Activated effector memory CD4-positive, alpha-beta T cell treated with Interleukin-2 at 50 U/mL for 16 hours (primary cell): Measurements from ENCODE around the gene GNRHR.
"Not testable (repeated sequence)": the region's sequence is repeated elsewhere in the genome, so short reads cannot be mapped to it uniquely, and the experiment has no call there.

Experiments
- DNase-seq: peaks from one replicate; pipeline ENCODE4 v3.0.0-alpha.2; 2020

Gene GNRHR, protein sequence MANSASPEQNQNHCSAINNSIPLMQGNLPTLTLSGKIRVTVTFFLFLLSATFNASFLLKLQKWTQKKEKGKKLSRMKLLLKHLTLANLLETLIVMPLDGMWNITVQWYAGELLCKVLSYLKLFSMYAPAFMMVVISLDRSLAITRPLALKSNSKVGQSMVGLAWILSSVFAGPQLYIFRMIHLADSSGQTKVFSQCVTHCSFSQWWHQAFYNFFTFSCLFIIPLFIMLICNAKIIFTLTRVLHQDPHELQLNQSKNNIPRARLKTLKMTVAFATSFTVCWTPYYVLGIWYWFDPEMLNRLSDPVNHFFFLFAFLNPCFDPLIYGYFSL

DNA sequence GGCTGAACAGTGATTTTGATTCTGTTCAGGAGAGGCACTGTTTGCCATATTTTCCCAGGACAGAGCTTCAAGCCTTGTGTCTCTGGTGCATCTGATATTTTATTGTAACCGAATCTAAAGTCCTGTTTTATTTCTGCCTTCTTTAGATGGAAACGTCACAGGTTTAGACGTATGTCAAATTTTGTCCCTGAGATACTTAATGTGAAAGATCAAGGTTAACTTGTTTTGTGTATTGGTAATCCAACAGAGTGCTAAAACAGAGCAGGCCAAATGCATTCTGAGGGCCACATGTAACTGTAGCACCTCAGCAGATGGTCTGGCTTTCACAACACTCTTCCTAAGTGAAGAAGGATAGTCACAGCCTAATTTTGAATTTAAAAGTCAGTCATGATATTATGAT lies at the start of gene GNRHR:
Gene GNRHR, minus strand, starts transcription at position 101 of the 400 bp plus-strand sequence. Its CDS starts 53 bp downstream, at position 48.
- no peak for DNase-seq

DNA sequence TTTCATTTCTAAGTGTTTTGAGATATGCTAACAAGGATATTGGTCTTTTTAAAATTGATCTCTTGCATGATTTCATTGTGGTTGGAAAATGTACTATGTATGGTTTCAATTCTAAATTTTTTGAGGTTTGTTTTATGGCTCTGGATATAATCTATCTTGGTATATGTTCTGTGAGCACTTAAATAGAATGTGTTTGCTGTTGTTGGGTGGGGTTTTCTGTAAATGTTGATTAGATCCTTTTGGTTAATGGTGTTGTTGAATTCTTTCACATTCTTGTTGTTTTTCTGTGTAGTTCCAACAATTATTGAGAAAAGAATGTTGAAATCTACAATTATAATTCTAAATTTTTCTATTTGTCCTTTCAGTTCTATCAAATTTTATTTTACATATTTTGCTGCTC lies 42.6 kb upstream of the GNRHR start:
- no peak for DNase-seq

DNA sequence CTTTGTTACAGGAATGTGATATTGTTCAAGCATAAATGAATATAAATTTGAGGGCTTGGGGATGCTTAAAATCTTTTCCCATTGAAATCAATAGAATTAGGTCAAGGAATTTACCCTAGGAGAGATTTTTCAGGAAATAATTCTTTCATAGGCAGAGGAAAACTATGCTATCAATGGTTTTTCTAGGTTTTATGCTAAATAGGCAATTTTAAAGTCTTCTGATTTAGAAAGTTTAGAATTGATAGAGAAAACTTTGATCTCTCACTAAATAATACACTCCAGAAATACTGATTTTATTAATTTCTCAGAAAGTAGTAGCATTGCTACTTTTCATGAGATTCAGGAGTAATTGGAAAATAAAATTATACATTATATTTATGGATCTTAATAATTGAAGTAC lies 36.5 kb upstream of the GNRHR start:
- DNase-seq, result no peak

DNA sequence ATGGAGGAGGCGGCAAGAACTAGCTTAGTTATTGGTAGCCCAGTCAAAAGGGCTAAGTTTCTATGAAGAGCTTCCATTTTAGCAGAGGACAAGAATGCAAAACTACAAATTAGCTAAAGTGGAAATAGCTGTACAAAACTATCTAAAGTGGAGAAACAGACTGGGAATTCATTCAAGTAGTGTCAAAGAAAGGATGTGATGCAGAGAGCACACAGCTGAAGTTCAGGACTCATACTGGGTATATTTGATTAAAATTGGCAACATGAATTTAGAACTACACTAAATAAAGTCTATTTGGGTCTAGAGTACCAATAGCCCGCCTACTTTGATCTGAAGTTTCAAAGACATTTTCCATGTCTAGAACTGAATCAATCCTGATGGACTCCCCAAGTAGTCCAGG lies 33.1 kb upstream of the GNRHR start:
- no peak for DNase-seq

DNA sequence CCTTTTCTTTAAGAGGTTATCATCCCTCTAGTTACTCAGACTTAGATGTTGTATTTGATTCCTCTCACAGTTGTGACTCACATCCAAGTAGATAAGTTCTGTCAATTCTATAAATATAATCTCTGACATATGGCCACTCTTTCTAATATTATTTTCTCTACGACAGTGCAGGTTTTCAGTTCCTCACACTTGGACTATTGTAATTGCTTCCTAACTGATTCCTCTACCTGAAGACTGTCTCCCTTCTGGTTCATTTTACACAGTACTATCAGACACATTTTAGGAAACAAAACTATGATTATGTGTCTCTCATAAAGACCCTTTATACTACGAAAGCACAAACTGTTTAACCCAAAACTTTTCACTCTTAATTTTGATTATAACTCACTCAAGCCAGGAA lies 31.3 kb upstream of the GNRHR start:
- DNase-seq, result no peak

DNA sequence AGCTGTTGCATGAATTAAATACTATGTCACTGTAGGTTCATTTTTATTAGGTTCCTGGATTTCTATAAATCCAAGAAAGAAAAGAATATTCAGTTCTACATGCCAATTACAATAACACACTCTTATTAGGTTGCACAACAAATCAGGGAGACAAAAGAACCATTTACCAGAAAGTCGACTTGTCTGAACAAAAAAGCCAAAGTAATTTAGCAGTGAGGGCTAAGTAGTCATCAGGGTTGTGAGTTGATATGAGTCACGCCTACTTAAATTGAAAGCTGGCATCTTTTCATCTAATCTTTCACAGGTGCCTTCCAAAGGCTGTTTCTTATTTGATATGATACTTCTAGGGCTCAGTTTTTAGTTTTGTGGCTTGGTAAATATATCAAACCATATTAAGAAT lies 25.4 kb upstream of the GNRHR start:
- DNase-seq, result no peak

DNA sequence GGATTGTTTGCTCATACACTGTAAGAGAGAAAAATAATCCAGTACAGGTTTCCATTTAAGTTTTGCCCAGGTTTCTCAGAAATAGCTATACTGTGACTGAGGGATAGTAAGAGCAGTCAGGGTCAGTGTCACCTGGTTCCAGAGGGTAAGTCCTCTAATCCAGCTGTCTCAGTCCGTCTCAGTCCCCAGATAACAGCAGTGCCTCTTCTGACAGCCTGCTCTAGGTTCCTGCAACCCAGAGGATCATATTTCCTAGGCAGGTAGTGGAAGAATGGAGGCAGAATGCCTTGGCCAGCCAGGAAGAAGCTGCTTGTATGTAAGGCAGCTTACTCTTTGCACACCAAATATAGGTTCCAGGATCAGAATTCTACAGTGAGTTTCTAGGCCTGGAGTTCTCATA lies 22.6 kb upstream of the GNRHR start:
- no peak for DNase-seq

DNA sequence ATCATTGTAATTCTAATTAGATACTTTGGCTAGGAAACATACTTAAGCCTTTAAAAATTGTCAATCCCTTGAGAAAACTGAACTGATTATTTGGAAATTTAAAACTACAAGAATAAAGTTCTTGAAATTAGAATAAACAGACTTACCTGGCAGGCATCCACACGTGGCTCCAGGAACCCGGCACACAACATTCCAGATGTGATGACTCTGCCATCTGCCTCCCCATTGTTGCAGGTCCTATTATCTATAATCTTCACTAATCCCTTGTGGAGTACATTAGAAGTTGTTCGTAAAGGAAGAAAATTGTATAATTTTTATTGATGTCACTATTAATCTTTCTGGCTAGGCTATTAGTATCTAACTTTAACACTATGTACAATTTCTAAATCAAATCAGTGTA lies 16.2 kb upstream of the GNRHR start:
- DNase-seq, result no peak

DNA sequence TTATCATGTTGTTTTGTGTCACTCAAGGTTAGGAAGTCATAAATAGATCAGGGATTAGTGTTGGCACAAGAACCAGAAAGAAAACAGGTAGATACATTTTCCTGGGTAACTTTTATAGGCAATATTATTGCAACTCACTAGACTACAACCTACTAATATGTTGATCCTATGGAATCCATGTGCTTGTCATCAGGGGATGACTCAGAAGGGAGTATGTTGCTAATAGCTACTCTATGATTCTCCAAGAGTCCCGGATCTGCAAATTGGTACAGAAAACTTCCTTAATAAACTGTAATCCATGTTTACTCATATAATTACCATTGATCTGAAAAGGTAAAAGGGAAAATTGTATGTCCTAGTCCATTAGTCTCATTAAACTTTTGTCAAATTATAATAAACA lies 11.7 kb upstream of the GNRHR start:
- DNase-seq, result no peak

DNA sequence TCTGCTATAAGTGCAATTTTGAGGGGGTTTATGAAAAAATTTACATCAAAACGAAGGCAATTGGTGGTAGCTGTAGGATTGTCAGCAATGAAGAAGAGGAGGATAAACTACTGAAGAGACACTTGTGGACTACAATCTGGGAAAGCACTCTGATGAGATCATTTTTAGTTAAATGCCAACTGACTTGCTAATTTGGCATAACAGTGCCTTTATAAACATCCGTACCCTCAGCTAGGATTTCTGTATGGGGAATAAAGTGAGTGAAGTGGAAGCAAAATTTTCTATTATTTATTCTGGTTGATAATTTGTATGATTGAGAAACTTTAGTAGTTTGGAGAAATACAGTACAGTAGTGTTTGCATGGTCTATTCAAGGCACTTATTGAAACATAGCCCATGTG lies 11.2 kb upstream of the GNRHR start:
- no peak for DNase-seq

DNA sequence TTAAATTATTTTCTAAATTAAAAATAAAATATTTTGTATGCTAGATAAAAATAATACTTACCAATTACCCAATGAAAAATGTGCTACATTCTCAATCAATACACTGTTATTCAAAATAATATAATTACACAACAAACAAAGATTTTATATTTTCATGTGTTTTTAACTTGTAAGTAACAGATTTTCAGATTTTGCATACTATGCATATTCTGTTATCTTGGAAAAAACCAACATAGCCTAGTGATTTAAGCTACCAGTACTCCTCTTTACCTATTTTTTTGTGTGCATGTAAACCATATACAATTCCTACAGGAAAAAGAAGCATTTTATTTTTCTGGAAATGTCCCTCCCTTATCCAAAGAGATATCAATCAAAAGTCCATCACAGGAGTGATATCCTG lies 10.0 kb upstream of the GNRHR start:
- DNase-seq, result no peak

DNA sequence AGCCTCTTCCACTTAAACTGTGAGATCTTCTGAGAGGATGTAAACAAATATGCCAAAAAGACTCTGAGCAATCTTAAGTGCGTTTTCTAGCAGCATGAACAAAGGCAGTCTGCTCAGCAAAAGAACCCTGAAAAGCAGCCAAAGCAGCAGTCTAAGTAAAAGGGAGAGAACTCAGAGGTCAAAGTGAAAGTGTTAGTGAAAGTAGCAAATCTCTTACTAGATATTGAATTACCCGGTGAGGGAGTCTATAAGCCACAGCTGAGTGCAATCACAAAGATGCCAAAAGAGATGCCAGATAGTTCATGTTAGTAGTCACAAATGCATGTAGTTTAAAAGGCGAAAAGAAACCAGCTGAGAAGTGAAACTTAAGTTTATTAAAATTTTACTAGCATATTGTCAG lies 7.9 kb upstream of the GNRHR start:
- no peak for DNase-seq

DNA sequence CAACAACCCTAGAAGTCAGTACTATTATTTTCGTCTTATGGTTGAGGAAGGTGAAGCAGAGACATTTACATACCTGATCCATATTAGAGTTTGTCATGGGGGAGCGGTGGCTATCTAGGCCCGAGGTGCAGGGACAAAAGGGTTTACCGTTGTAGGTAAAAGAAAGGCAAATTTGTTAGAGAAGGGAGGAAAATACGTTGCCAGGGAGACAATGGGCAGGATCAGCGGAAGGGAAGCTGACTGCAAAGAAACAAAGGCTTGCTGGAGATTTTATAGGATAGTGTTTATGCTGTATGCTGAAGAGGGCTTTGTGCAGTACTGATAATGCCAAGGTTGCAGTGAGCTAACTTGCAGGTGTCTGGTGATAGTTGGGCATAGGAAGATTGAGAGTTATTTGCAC lies 2.8 kb upstream of the GNRHR start:
- not testable (repeated sequence) for DNase-seq

DNA sequence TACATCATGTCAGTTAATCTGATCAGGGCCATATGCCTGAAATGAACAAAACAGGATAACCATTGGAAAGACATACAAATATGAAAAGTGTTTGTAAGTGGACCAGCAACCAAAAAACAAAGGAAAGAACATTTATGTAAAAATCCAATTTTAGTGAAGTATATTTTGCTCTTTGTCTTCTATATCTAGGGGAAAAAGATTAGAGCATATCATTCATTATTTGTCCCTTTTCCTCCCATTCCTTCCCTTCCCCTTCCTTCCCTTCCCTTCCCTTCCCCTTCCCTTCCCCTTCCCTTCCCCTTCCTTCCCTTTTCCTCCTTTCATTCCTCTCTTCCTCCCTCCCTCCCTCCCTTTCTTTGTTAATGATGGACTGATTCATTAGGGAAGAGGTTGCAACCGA lies 1.8 kb upstream of the GNRHR start:
- no peak for DNase-seq

DNA sequence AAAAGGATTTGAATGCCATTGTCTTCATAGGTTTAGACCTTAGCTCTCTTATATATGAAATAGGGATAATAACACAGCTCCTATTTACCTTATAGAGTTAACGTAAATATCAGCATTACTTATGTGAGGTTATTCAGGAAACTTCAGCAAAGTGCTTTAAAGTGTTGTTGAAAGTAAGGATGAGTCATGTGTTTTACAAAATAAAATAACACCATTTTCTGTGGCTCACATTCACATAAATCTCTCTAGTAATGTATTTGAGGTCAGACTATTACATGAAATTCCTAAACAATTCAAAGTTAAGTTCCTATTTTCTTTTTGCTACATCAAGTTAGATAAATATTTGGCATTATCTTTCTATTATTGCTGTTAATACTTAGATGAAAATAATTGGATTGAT lies 2.9 kb downstream of the GNRHR start:
- no peak for DNase-seq

DNA sequence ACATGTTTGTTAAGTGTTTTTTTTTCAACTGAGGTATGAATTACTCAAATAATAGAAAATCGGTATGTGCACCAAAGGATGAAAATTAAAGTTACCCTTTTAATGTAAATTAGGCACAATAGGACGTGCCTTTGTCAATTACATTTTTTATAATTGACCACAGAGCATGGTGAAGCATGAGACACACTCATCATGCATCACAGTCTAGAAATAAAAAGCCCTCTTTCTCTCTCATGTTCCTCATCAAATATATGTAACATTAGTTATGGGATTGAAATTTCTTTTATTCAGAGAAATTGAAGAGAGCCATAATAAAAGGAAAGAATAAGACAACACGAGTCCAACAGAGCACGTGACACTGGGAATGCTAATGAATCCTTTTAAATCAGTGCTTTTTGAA lies 3.5 kb downstream of the GNRHR start:
- DNase-seq, result no peak

DNA sequence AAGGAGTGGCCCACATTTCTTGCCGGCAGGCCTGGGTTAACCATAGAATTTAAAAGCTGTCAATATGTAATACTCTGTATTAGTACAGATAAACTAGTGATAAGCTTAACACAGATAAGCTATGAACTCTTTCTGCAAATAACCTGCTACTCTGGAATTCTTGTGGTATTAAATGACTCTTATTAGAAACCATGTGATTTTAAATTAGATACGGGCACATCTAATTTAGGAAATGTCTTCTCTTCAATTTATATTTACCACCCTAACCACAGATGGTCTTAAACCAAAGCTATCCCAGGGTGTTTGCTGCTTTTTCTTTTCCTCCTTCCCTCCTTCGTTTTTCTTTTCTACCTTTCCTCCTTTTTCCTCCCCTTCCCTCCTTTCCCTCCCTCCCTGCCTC lies 4.9 kb downstream of the GNRHR start:
- no peak for DNase-seq

DNA sequence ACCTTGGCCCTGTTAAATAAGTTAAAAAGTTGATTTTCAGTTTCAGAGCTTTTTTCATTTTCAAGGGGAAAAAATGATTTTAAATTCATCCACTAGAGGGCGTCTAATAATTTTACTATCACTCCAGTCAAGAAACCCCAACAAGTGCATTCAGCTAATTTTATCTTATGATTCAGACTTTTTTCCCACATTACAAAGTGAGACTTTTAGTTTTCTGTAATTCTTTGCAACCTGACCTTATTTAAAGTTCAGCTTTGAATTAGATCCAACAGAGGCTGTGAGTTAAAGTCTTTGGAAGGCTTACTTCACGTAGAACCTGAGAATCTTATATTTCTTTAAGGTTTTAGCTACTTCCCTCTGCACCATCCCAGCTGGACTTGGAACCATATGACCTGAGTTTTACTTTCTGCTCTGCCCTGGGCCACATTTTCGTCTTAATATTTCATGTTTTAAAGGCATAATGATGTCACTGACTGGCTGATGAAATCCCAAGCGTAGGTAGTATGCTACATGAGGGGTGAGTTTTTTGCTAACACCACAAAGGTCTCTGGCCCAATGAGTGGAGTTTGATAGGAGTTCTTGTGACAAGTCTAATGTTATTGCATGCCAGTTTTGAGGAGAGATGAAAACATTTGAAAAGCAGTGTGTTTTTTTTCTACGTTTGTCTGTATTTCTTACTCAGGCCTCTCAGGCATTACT lies 7.2 kb downstream of the GNRHR start:
- DNase-seq, result no peak

DNA sequence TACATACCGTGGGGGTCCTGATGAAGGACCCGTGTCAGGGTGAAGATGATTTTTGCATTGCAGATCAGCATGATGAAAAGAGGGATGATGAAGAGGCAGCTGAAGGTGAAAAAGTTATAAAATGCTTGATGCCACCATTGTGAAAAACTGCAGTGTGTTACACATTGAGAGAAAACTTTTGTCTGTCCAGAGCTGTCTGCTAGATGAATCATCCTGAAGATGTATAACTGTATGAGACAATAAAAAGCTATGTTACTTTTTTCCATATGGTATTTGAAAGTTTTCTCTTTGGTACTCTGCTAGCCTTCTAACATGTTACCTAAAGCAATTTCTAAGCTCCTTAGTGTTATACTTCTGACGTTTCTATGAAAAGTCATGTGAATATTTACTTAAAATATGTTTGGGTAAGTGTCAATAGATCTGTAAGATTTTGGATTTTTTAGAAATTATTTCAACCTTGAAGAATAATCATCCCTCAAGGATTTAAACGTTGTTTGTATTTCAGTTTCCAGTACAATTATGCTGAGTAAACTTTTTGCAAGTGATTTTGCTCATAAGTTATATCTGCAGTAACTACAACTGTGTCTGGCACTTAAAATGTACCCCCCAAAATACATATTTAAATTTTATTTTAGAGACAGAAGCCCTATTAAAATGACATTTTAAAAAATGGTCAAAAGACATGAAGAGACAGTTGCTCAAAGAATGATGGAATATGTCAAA lies 9.5 kb downstream of the GNRHR start:
- no peak for DNase-seq

DNA sequence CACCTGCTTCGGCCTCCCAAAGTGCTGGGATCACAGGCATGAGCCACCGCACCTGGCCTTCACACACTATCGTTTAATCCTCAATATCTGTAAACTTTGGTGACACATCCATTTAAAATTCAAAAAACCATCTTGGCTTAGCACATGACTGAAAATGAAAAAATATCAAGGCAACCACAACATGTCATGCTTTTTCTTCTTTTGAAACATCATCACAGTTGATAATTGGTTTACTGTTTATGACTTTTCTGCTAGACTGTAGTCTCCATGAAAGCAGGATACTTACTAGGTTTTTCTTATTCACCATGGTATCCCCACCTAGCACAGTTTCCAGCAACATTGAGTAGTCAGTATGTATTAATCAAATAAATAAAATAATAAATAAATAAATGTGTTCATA lies 11.0 kb downstream of the GNRHR start:
- no peak for DNase-seq

DNA sequence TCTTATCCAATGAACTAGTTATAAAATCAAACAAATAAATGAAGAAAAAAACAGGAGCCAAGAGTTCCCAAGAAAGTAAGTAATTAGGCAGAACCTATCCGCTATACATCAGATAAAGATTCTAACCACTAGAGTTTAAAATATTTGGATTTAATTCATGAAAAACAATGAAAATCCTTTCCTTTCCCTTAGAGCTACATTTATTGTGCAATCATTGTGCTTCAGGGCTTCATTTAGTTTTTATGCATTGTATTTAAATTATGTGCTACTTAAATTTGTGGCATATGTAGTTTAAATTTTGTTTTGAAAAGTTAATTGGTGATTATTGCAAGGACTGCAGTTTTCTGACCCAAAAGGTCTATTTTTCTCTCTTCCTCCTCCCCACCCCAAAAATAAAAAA lies 17.9 kb downstream of the GNRHR start:
- DNase-seq, result no peak

DNA sequence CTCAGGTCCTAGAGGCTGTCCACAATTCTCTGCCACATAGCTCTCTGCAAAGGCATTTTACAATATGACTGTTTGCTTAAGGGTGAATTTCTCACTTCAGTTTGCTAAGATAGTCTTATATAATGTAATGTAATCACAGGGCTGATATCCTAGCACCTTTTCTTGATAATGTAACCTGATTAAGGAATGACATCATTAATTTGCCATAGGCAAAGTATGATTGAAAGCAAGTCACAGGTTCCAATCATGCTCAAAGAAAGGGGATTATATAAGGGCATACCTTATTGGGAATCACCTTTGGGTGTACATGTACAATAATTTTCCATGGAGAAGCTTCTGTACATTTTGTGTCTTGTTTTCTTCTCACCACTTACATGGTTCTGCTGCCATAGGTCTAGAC lies 18.9 kb downstream of the GNRHR start:
- DNase-seq, result no peak

DNA sequence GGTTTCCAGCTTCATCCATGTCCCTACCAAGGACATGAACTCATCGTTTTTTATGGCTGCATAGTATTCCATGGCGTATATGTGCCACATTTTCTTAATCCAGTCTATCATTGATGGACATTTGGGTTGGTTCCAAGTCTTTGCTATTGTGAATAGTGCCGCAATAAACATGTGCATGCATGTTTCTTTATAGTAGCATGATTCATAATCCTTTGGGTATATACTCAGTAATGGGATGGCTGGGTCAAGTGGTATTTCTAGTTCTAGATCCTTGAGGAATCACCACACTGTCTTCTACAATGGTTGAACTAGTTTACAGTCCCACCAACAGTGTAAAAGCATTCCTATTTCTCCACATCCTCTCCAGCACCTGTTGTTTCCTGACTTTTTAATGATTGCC lies 23.7 kb downstream of the GNRHR start:
- DNase-seq, result not testable (repeated sequence)
